TTC549 (cell line): ENCODE results near the gene BEND5.

Source experiments
- FAIRE-seq: peaks from 2 replicates; lab custom pipeline; 2012; peaks lifted over from hg19 to GRCh38; lab: Jason Lieb, UNC

The BEND5 gene

GRCh38 chr1:48720929-48721328 lies 55.8 kb downstream of the BEND5 start:
- no peak for FAIRE-seq

GRCh38 chr1:48718705-48719104 lies 58.0 kb downstream of the BEND5 start:
- FAIRE-seq: no peak

DNA sequence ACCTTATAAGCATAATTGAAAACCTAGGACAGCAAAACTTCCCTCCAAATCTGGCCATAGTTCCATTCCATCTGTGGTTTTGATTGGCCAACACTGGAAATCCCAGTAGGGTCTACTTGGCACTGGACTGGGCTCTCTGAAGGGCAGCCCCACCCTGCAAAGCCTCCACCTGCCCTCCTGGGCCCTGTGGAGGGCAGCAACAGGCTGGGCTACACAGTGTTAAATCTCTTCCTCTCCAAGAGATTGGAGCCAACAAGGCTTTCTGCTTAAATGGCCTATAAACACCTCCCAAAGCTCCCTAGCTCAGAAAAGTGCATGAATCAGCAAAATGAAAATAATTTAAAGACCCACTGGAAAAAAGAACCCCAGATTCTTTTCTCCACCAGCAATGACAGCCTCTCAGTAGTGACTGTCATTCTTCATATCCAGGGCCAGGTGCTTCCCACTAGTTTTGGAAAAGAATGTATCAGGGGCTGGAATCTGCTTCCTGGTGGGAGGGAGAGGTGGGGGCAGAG lies 58.5 kb downstream of the BEND5 start:
- FAIRE-seq: no peak

- FAIRE-seq: no peak
These were observed 59.6 kb downstream of the BEND5 start for GRCh38 chr1:48717082-48717481.

- no peak for FAIRE-seq
These were observed 60.8 kb downstream of the BEND5 start for GRCh38 chr1:48715921-48716320.

GRCh38 chr1:48710915-48711314 lies 65.8 kb downstream of the BEND5 start:
- no peak for FAIRE-seq

DNA sequence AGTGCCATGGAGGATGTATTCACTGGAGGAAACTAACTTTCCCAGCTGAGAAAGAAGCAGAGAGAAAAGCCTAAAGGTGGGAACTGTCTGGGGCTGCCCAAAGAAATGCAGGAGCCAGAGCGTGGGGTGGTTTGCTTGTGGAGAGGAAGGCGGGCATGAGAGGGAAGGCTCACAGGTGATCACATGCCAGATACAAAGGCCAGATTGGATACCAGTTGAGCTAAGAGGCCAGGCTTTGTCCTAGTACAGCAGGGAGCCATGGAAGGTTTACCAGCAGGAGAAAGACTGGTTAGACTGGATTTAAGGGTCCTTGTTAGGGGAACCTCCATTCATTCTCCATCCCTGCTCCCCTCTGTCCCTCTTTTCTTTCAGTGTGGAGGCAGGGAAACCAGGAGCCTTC lies 66.4 kb downstream of the BEND5 start:
- no peak for FAIRE-seq

DNA sequence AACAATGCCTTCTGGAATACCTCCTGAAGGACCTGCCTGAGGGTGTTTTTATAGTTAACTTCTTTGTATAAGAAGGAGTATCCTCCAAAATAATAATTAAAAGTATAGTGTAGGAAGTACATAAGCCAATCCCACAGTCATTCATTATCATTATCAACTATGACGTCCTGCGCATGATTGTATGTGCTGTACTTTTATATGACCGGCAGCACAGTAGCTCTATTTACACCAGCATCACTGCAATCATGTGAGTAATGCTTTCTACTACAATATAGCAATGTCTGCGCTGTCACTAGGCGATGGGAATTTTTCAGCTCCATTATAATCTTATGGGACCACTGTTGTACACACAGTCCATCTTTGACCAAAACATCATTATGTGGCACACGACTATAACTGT lies 72.0 kb downstream of the BEND5 start:
- FAIRE-seq: no peak

GRCh38 chr1:48701445-48701844 lies 75.2 kb downstream of the BEND5 start:
- no peak for FAIRE-seq

DNA sequence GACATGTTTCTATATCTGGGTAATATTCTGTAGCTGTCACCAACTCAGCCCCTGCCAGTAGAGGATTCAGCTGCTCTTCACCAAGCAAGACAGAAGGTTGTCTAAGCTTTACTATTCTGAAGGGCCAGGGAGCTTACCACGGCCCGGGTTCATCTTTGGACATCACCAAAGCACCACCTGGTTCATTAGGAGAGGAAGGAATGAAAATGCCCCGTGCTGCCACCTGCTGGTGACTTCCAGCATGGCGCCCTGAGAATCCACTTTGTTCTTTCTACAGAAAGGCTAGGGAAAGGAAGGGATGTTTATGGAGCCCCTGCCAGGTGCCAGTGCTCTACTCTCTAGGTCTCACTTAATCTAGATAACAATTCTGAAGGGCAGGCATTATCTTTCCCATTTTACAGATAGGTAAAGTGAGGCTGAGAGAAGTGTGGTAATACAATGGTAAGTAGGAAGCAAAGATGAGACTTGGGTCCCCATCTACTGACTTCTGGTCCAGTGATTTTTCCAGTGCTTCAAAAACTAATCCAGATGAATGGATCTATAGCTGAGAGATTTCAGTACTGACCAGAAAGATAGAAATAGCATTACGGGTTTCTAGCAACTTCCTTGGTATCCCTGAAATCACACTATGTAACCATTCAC lies 79.5 kb downstream of the BEND5 start:
- FAIRE-seq: no peak

GRCh38 chr1:48695161-48695560 lies 81.5 kb downstream of the BEND5 start:
- FAIRE-seq: no peak

GRCh38 chr1:48693674-48694320 lies 82.9 kb downstream of the BEND5 start:
- no peak for FAIRE-seq

DNA sequence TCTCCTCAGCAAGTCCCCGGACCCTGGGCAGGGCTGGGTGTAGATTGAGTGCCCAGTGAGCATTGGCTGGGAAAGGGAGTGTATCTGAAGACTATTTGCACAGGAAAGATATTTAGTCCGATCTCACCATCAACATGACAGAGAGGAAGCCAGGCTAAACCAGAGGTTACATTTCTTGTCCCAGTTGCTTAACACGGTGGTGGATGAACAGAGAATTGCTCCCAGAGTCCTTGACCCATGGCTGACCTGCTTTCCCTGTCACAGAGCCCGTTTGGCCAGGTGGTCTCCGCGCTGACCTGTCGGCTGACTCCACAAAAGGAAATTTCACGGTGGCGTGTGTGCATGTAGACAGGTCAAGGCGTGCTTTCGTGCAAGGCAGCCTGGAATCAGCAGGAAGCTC lies 83.5 kb downstream of the BEND5 start:
- FAIRE-seq: no peak

- no peak for FAIRE-seq
These were observed 84.5 kb downstream of the BEND5 start for GRCh38 chr1:48692235-48692634.

DNA sequence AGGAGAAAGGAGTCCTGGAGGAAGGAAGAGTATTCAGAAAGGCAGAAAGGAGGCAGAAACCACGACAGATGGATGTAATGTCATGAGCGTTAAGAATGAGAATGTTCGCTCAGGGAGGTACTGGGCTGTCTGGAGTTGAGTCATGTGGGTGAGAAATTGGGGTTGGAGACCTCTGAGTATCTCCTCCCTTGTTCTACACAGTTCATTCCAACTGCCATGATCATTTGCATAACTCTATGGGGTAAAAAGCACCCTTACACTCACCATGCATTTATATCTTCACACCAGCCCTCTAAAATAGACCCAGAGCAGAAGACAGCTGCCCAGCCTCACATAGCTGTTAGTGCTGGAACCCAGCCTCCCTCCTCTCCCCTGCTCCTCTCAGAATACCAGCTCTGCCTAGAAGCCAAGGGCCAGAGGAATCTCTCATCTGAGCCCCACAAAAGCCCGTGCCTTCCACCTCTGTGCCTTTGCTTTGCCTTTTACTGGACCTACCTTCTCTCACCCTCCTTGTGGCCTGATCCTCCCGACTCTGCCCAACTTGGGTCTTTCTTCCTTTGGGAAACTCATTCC lies 85.2 kb downstream of the BEND5 start:
- FAIRE-seq: no peak

DNA sequence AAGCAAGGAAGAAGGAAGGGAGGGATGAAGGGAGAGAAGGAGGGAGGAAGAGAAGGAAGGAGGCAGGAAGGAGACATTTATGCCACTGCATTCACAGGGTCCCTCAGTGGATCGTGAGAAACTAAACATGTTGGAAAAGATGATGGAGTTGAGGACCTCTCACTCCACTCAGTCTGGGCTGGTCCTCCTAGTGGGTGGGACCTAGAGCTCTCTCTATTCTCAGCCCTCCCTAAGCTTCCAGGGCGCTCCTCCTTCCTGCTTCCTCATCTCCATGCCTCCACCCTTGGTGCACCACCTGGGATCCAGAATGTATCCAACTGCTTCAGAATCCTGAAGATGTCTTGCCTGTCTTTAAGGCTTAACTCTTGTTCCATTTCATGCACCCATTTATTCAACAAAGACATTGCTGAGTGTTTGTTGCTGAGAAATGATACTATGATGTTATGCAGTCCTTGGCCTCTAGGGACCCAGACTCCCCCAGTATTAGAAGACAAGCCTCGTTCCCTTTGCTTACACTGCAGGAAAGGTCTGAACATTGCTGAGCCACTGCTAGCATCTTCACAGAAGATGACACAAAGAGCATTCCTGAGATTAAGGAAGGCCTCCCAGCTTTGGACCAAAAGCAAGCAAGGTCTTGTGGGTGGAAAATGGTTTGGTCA lies 88.5 kb downstream of the BEND5 start:
- FAIRE-seq: no peak

GRCh38 chr1:48687282-48688045 lies 89.2 kb downstream of the BEND5 start:
- FAIRE-seq: no peak

DNA sequence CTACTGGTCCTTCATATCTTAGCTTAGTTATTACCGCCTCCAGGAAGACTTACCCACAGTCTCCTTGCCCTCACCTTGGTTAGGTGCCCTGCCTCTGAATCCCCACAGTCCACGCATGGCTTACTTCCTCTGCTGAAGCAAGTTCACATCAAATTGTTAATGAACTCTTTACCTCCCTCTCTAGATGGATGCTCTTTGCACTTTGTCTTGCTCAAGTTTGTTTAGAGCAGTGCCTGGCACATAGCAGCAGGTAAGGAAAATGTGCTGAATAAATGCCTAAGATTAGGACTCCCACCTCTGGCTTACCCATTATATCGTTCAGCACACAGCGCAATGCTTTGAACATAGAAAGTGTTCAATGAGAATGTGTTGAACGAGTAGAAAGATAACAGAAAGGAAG lies 90.5 kb downstream of the BEND5 start:
- no peak for FAIRE-seq

GRCh38 chr1:48684381-48684780 lies 92.3 kb downstream of the BEND5 start:
- no peak for FAIRE-seq

DNA sequence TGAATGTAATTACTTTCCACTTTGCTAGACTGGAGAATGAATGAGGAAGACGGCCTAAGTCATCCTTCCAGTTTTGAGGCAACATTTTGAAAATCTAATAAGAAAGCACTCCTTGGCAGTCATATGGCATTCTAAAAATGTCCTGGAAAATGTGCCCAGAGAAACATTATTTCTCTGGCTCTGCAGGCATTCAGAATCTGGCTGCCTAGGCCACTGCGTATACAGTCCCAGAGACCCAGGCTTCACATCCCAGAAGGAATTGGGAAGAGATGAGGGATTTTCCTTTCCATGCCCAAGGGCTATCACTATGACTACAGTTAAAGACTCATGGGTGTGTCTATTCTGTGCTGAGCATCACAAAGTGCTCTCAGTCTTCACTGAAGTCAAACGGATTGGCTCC lies 92.9 kb downstream of the BEND5 start:
- no peak for FAIRE-seq

DNA sequence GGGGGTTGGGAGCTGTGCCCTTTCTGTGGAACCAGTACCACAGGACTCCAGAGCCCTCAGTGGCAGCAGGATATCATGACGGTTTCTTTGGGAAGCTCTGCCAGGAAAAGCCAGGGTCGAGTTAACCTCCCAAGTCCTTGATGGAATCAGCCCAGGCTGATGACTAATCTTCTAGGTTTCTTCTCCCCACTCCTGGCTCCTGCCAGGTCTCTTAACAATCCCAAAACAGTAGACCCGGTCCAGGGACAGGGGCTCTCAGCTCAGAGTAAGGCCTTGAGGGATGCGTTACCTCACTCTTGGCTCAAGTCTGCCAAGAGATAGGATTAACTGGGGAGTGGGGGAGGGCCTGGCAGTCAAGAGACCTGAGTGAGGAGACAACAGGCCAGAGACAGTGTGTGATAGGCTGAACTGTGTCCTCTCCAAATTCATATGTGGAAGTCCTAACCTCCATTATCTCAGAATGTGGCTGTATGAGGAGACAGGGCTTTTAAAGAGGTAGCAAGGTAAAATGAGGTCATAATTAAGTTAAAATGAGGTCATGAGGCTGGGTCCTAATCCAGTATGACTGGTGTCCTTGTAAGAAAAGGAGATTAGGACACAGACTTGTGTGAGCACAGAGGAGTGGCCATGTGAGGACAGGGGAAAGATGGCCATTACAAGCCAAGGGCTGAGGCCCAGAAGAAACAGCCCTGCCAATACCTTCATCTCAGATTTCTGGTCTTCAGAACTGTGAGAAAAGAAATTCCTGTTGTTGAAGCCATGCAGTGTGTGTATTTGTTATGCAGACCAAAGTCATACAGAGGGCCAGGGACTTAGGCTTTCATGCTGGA lies 95.0 kb downstream of the BEND5 start:
- no peak for FAIRE-seq
